HG03103 (cell line): ENCODE data around the gene NTMT1.

Experiments used
- ATAC-seq: cut with Tn5 transposase; IDR thresholded peaks from one replicate; pipeline ENCODE4 v1.9.1; 2021; ENCODE audit warnings: low read depth; ENCODE audit not compliant: unreplicated experiment

Gene NTMT1

GRCh38 chr9:129613520-129614175 is 12.3 kb upstream of the NTMT1 start:
- no peak for ATAC-seq

- ATAC-seq, result no peak
Measured at GRCh38 chr9:129614932-129615331, 11.0 kb upstream of the NTMT1 start.

GRCh38 chr9:129615407-129616285 is 10.3 kb upstream of the NTMT1 start:
- ATAC-seq, result no peak

GRCh38 chr9:129617167-129617566 is 8.8 kb upstream of the NTMT1 start:
- ATAC-seq, result no peak

- ATAC-seq, result no peak
Measured at GRCh38 chr9:129619787-129620668, 5.9 kb upstream of the NTMT1 start.

GRCh38 chr9:129620669-129621295 is 5.2 kb upstream of the NTMT1 start, which contains the start of gene C9orf50:
Gene C9orf50 (minus strand): TSS chr9:129621101. CDS start chr9:129620574, 527 bp downstream.
- no peak for ATAC-seq

- no peak for ATAC-seq
Measured at GRCh38 chr9:129623331-129623730, 2.6 kb upstream of the NTMT1 start.

- ATAC-seq, result no peak
Measured at GRCh38 chr9:129624168-129624759, 1.7 kb upstream of the NTMT1 start.

GRCh38 chr9:129624947-129625346 is 1.0 kb upstream of the NTMT1 start:
- ATAC-seq, result no peak

GRCh38 chr9:129626625-129627284 is 792 bp downstream of the NTMT1 start:
- ATAC-seq, result peak; percentile 16

GRCh38 chr9:129627556-129628440 is 1.8 kb downstream of the NTMT1 start:
- ATAC-seq, result no peak

- no peak for ATAC-seq
Measured at GRCh38 chr9:129628709-129629108, 2.7 kb downstream of the NTMT1 start.

- ATAC-seq, result no peak
Measured at GRCh38 chr9:129629251-129629820, 3.4 kb downstream of the NTMT1 start.

GRCh38 chr9:129630967-129631673 is 5.2 kb downstream of the NTMT1 start:
- no peak for ATAC-seq

GRCh38 chr9:129631674-129632129 is 5.7 kb downstream of the NTMT1 start:
- no peak for ATAC-seq

GRCh38 chr9:129632460-129632859 is 6.5 kb downstream of the NTMT1 start:
- ATAC-seq, result no peak

GRCh38 chr9:129633207-129633606 is 7.2 kb downstream of the NTMT1 start:
- no peak for ATAC-seq
